ENCODE data around the gene KCNK17. TPM values are rescaled to one million over a fixed set of nuclear protein-coding genes. Genes with fewer than 3 reads are reported as not detected.

KCNK17 gene
- total RNA-seq, 6 donors from 2014 or later, result 0.61 to 7.7 (median 2.8) TPM

- H3K27me3 ChIP-seq, result no peaks in the 10 kb centered on the region
- H3K36me3 ChIP-seq, result no peaks in the 10 kb centered on the region
- WGBS, 2 donors, result 8 to 22% methylated on average over 4 to 10 of the region's 10 CpGs
- TF ChIP-seq EP300 (IDR thresholded peaks at IDR 0.05) (no peak), CTCF (IDR thresholded peaks at IDR 0.05) (no peak), POLR2A (IDR thresholded peaks at IDR 0.05) (no peak), POLR2AphosphoS5 (IDR thresholded peaks at IDR 0.05) (no peak)
- H3K4me3 ChIP-seq, result no peak overlapping the region
- peak; percentile 34 to 74 for ATAC-seq (ENCODE audit: low FRiP score in 2 of 2)
- H3K27ac ChIP-seq, result peak overlapping the region in 3 of 4 donors; percentile 35 to 58 (median 42)
- H3K9me3 ChIP-seq, result no peaks in the 10 kb centered on the region
- peak in 1 of 2 donors; percentile 79 for DNase-seq
- peaks cover 9 to 45% (median 40%) of the 10 kb centered on the region in 4 donors for H3K4me1 ChIP-seq
These were observed 25.8 kb upstream of the KCNK17 start for GRCh38 chr6:39339868-39340550.

GRCh38 chr6:39339096-39339867, 25.1 kb upstream of the KCNK17 start:
- no peaks in the 10 kb centered on the region for H3K27me3 ChIP-seq
- no peak for ATAC-seq (ENCODE audit: low FRiP score in 2 of 2)
- no peak for TF ChIP-seq POLR2AphosphoS5 (IDR thresholded peaks at IDR 0.05)
- TF ChIP-seq POLR2A (IDR thresholded peaks at IDR 0.05), result no peak
- no peak for TF ChIP-seq EP300 (IDR thresholded peaks at IDR 0.05)
- TF ChIP-seq CTCF (IDR thresholded peaks at IDR 0.05), result no peak
- H3K4me3 ChIP-seq, result no peak overlapping the region
- H3K27ac ChIP-seq, result peak overlapping the region; percentile 35 to 58 (median 44)
- H3K36me3 ChIP-seq, result no peaks in the 10 kb centered on the region
- 36 to 58% methylated on average over 8 to 9 of the region's 9 CpGs for WGBS, 2 donors
- H3K4me1 ChIP-seq, result peaks cover 9 to 45% (median 40%) of the 10 kb centered on the region in 4 donors
- DNase-seq, result no peak
- no peaks in the 10 kb centered on the region for H3K9me3 ChIP-seq

- H3K36me3 ChIP-seq, result no peaks in the 10 kb centered on the region
- 41 to 59% methylated on average over 3 to 5 of the region's 5 CpGs for whole genome bisulfite sequencing, 2 donors
- H3K9me3 ChIP-seq, result no peaks in the 10 kb centered on the region
- no peaks in the 10 kb centered on the region for H3K27me3 ChIP-seq
- H3K27ac ChIP-seq, result no peak overlapping the region
- DNase-seq (no peak), ATAC-seq (ENCODE audit: low FRiP score in 2 of 2) (no peak)
- TF ChIP-seq CTCF (IDR thresholded peaks at IDR 0.05) (no peak), EP300 (IDR thresholded peaks at IDR 0.05) (no peak), POLR2AphosphoS5 (IDR thresholded peaks at IDR 0.05) (no peak)
- H3K4me1 ChIP-seq, result peaks cover 9 to 42% (median 35%) of the 10 kb centered on the region in 4 donors
- no peak overlapping the region for H3K4me3 ChIP-seq
These were observed 24.2 kb upstream of the KCNK17 start for GRCh38 chr6:39338397-39338796.

GRCh38 chr6:39335780-39336545, 21.7 kb upstream of the KCNK17 start:
- Histone ChIP-seq H3K4me3 (no peak overlapping the region), H3K9me3 (no peaks in the 10 kb centered on the region), H3K36me3 (no peaks in the 10 kb centered on the region), H3K4me1 (peaks cover 6 to 32% (median 25%) of the 10 kb centered on the region in 4 donors), H3K27me3 (no peaks in the 10 kb centered on the region), H3K27ac (peak overlapping the region in 1 of 4 donors; percentile 21)
- no peak for TF ChIP-seq CTCF (IDR thresholded peaks at IDR 0.05)
- no peak for TF ChIP-seq POLR2AphosphoS5 (IDR thresholded peaks at IDR 0.05)
- no peak for TF ChIP-seq EP300 (IDR thresholded peaks at IDR 0.05)
- TF ChIP-seq POLR2A (IDR thresholded peaks at IDR 0.05), result no peak
- ATAC-seq (ENCODE audit: low FRiP score in 2 of 2), result peak in 1 of 2 donors; percentile 40
- DNase-seq, result no peak
- 49 to 53% methylated on average over 4 to 5 of the region's 5 CpGs for whole genome bisulfite sequencing, 2 donors

Measured in upper lobe of left lung (tissue), 6 donors.